HL-60 (cell line): Measurements from ENCODE around the gene CEP97.
A peak's percentile ranks its signal among the peaks of the same experiment; 100 is the strongest.
"Not testable (repeated sequence)": the region's sequence is repeated elsewhere in the genome, so short reads cannot be mapped to it uniquely, and the experiment has no call there.

ENCODE experiments used
- DNase-seq, 2 experiments: peaks; one replicate each; pipeline ENCODE4 v3.0.0-alpha.2; 2010 to 2020; ENCODE audit warnings: low read depth in 1 of 2, low spot score in 1 of 2
- H3K27ac ChIP-seq: fragments of 250-450 bp; sonication (Bioruptor Pico); replicated peaks from 2 replicates; pipeline ENCODE4 v1.5.1; 2020; ENCODE audit warnings: mild to moderate bottlenecking, moderate library complexity
- H3K27me3 ChIP-seq: fragments of 250-450 bp; sonication (Bioruptor Pico); 2 replicates; pipeline ENCODE4 v1.5.1; 2021; ENCODE audit warnings: mild to moderate bottlenecking, moderate library complexity; ENCODE audit not compliant: insufficient read depth, poor library complexity, severe bottlenecking
- H3K4me3 ChIP-seq: replicated peaks from 2 replicates; pipeline ENCODE4 v1.5.1; 2011; ENCODE audit warnings: mild to moderate bottlenecking, control low read depth, low read length; ENCODE audit not compliant: insufficient read depth
- GABPA ChIP-seq: IDR thresholded peaks from 2 replicates; pipeline ENCODE4 v1.6.1; 2012; ENCODE audit warnings: low read depth
- POLR2AphosphoS5 ChIP-seq: IDR thresholded peaks from 2 replicates; pipeline ENCODE4 v1.6.1; 2012; ENCODE audit warnings: low read depth
- SPI1 ChIP-seq: IDR thresholded peaks from 2 replicates; pipeline ENCODE4 v1.6.1; 2012; ENCODE audit warnings: low read depth, mild to moderate bottlenecking, borderline replicate concordance
- TF ChIP-seq, protein P1 (sequence below): IDR thresholded peaks from 2 replicates; pipeline ENCODE4 v1.6.1; 2012; ENCODE audit warnings: low read depth; ENCODE audit not compliant: insufficient replicate concordance
- TF ChIP-seq, protein P2 (sequence below): IDR thresholded peaks from one replicate; pipeline ENCODE4 v1.5.1; 2011; ENCODE audit warnings: low read length, control low read depth, inconsistent platforms; ENCODE audit not compliant: insufficient read depth

The CEP97 gene

DNA sequence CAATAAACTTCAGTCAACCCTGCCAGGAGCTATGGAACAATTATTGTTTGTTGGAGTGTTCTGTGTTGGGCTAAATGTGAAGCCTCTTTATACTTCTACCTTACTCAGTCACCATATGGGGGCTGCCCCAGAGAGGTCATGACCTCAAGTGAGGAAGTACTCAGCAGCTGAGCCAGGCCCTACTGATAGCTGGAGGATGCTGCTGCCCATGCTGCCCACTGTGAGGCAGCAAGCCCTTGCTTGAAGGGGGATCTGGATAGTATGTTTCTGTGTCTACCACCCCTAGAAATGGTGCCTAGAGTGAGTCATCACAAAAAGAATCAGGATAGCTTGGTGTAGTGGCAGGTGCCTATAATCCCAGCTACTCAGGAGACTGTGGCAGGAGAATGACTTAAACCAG, 33.4 kb upstream of the CEP97 start:
- H3K27ac ChIP-seq: no peak overlapping the region
- H3K4me3 ChIP-seq: no peak overlapping the region
- no peaks in the 10 kb centered on the region for H3K27me3 ChIP-seq
- peak in 1 of 2 experiments; percentile 21 for DNase-seq
- TF ChIP-seq SPI1: peak; percentile 29; the same call in 1 of the 2 replicates
- no peak for TF ChIP-seq GABPA
- TF ChIP-seq, protein P1, sequence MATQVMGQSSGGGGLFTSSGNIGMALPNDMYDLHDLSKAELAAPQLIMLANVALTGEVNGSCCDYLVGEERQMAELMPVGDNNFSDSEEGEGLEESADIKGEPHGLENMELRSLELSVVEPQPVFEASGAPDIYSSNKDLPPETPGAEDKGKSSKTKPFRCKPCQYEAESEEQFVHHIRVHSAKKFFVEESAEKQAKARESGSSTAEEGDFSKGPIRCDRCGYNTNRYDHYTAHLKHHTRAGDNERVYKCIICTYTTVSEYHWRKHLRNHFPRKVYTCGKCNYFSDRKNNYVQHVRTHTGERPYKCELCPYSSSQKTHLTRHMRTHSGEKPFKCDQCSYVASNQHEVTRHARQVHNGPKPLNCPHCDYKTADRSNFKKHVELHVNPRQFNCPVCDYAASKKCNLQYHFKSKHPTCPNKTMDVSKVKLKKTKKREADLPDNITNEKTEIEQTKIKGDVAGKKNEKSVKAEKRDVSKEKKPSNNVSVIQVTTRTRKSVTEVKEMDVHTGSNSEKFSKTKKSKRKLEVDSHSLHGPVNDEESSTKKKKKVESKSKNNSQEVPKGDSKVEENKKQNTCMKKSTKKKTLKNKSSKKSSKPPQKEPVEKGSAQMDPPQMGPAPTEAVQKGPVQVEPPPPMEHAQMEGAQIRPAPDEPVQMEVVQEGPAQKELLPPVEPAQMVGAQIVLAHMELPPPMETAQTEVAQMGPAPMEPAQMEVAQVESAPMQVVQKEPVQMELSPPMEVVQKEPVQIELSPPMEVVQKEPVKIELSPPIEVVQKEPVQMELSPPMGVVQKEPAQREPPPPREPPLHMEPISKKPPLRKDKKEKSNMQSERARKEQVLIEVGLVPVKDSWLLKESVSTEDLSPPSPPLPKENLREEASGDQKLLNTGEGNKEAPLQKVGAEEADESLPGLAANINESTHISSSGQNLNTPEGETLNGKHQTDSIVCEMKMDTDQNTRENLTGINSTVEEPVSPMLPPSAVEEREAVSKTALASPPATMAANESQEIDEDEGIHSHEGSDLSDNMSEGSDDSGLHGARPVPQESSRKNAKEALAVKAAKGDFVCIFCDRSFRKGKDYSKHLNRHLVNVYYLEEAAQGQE: no peak
- TF ChIP-seq, protein P2, sequence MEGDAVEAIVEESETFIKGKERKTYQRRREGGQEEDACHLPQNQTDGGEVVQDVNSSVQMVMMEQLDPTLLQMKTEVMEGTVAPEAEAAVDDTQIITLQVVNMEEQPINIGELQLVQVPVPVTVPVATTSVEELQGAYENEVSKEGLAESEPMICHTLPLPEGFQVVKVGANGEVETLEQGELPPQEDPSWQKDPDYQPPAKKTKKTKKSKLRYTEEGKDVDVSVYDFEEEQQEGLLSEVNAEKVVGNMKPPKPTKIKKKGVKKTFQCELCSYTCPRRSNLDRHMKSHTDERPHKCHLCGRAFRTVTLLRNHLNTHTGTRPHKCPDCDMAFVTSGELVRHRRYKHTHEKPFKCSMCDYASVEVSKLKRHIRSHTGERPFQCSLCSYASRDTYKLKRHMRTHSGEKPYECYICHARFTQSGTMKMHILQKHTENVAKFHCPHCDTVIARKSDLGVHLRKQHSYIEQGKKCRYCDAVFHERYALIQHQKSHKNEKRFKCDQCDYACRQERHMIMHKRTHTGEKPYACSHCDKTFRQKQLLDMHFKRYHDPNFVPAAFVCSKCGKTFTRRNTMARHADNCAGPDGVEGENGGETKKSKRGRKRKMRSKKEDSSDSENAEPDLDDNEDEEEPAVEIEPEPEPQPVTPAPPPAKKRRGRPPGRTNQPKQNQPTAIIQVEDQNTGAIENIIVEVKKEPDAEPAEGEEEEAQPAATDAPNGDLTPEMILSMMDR: no peak
- no peak for TF ChIP-seq POLR2AphosphoS5

DNA sequence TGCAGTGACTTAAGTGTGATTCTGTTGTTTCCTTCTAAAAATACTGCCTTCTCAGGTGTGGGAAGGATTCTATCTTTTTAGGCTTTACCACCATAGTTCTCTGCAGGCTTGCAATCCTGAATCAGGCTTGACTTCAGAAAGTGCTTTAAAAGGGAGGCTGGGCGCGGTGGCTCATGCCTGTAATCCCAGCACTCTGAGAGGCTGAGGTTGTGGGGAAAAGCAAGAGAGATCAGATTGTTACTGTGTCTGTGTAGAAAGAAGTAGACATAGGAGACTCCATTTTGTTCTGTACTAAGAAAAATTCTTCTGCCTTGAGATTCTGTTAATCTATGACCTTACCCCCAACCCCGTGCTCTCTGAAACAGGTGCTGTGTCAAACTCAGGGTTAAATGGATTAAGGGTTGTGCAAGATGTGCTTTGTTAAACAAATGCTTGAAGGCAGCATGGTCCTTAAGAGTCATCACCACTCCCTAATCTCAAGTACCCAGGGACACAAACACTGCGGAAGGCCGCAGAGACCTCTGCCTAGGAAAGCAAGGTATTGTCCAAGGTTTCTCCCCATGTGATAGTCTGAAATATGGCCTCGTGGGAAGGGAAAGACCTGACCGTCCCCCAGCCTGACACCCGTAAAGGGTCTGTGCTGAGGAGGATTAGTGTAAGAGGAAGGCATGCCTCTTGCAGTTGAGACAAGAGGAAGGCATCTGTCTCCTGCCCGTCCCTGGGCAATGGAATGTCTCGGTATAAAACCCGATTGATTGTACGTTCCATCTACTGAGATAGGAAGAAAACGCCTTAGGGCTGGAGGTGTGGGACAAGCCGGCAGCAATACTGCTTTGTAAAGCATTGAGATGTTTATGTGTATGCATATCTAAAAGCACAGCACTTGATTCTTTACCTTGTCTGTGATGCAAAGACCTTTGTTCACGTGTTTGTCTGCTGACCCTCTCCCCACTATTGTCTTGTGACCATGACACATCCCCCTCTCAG, 32.4 kb upstream of the CEP97 start:
- not testable (repeated sequence) for H3K27ac ChIP-seq, H3K27me3 ChIP-seq, DNase-seq, H3K4me3 ChIP-seq

DNA sequence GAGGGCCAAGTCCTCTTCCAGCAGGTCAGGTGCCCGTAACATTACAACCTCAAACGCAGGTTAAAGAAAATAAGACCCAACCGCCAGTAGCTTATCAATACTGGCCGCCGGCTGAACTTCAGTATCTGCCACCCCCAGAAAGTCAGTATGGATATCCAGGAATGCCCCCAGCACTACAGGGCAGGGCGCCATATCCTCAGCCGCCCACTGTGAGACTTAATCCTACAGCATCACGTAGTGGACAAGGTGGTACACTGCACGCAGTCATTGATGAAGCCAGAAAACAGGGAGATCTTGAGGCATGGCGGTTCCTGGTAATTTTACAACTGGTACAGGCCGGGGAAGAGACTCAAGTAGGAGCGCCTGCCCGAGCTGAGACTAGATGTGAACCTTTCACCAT, 30.9 kb upstream of the CEP97 start:
- not testable (repeated sequence) for H3K4me3 ChIP-seq, H3K27me3 ChIP-seq, H3K27ac ChIP-seq
- peak in 1 of 2 experiments; percentile 71 for DNase-seq
- TF ChIP-seq, protein P2: peak; percentile 59

DNA sequence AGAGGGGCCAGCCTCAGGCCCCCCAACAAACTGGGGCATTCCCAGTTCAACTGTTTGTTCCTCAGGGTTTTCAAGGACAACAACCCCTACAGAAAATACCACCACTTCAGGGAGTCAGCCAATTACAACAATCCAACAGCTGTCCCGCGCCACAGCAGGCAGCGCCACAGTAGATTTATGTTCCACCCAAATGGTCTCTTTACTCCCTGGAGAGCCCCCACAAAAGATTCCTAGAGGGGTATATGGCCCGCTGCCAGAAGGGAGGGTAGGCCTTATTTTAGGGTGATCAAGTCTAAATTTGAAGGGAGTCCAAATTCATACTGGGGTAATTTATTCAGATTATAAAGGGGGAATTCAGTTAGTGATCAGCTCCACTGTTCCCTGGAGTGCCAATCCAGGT, 29.6 kb upstream of the CEP97 start:
- not testable (repeated sequence) for H3K27ac ChIP-seq, H3K27me3 ChIP-seq, DNase-seq, H3K4me3 ChIP-seq

DNA sequence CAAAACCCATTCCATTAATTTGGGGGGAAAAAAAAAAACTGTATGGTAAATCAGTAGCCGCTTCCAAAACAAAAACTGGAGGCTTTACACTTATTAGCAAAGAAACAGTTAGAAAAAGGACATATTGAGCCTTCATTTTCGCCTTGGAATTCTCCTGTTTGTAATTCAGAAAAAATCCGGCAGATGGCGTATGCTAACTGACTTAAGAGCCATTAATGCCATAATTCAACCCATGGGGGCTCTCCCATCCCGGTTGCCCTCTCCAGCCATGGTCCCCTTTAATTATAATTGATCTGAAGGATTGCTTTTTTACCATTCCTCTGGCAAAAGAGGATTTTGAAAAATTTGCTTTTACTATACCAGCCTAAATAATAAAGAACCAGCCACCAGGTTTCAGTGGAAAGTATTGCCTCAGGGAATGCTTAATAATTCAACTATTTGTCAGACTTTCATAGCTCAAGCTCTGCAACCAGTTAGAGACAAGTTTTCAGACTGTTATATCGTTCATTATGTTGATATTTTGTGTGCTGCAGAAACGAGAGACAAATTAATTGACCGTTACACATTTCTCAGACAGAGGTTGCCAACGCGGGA, 28.5 kb upstream of the CEP97 start:
- H3K27ac ChIP-seq: no peak overlapping the region
- no peaks in the 10 kb centered on the region for H3K27me3 ChIP-seq
- no peak overlapping the region for H3K4me3 ChIP-seq
- peak in 1 of 2 experiments; percentile 51 for DNase-seq
- TF ChIP-seq POLR2AphosphoS5 (no peak), GABPA (no peak)
- TF ChIP-seq, protein P2: peak; percentile 29
- TF ChIP-seq, protein P1: no peak
